ENCODE measurements around the gene PAPOLG. TPM values are rescaled to one million over a fixed set of nuclear protein-coding genes. Genes with fewer than 3 reads are reported as not detected.
A peak's percentile ranks its signal among the peaks of the same experiment; 100 is the strongest.

PAPOLG gene
- total RNA-seq, 2 experiments from 2014 or later, result 13.2 to 13.8 TPM

DNA sequence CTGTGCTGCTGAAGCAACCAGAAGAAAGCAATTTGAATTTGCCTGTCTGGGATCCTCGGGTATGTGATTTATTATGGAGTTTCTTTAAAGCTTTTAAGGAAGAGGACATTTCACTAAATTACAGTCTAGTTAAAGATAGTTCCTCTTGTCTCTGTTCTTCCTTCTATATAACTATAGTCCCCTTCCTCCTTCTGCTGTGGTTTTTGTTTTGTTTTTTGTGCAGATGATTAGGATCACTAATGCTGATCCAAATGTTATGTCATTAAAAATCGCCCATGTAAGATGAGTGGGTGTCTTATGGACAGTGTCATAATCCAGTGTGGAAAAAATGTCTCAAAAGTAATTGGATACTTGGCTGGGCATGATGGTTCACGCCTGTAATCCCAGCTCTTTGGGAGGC is 24.7 kb downstream of the PAPOLG start:
- POLR2A ChIA-PET, result no interaction called here
- H3K27me3 Mint-ChIP-seq, result no peaks in the 10 kb centered on the region
- no peak overlapping the region for H3K4me3 Mint-ChIP-seq
- H3K27ac Mint-ChIP-seq, result no peak overlapping the region
- ATAC-seq (no peak), DNase-seq (no peak)
- CTCF ChIA-PET, result interaction anchor here (1.4 to 2.5 kb wide), 3 partner anchors 24 to 218 kb away, joined by 4 to 7 read pairs (median 6); no protein-coding TSS in a partner anchor
- TF ChIP-seq, protein P1, sequence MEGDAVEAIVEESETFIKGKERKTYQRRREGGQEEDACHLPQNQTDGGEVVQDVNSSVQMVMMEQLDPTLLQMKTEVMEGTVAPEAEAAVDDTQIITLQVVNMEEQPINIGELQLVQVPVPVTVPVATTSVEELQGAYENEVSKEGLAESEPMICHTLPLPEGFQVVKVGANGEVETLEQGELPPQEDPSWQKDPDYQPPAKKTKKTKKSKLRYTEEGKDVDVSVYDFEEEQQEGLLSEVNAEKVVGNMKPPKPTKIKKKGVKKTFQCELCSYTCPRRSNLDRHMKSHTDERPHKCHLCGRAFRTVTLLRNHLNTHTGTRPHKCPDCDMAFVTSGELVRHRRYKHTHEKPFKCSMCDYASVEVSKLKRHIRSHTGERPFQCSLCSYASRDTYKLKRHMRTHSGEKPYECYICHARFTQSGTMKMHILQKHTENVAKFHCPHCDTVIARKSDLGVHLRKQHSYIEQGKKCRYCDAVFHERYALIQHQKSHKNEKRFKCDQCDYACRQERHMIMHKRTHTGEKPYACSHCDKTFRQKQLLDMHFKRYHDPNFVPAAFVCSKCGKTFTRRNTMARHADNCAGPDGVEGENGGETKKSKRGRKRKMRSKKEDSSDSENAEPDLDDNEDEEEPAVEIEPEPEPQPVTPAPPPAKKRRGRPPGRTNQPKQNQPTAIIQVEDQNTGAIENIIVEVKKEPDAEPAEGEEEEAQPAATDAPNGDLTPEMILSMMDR (IDR thresholded peaks at IDR 0.05), result no peak
- intact Hi-C loops (cut with micrococcal nuclease), result no loop called here
- H3K4me1 Mint-ChIP-seq (ENCODE audit: low read depth), result no peaks in the 10 kb centered on the region
- H3K9me3 Mint-ChIP-seq, result no peaks in the 10 kb centered on the region
- peaks cover 32% of the 10 kb centered on the region for H3K36me3 Mint-ChIP-seq (ENCODE audit: low read depth)

DNA sequence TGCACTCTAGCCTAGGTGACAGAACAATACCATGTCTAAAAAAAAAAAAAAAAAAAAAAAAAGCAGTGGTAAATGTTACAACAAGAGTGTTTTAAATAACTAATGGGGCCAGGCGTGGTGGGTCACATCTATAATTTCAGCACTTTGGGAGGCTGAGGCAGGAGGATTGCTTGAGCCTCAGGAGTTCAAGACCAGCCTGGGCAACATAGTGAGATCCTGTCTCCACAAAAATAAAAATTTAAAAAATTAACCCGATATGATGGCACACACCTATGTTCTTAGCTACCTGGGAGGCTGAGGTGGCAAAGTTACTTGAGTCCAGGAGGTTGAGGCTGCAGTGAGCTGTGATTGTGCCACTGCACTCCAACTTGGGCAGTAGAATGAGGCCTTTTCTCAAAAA is 37.1 kb downstream of the PAPOLG start:
- DNase-seq (no peak), ATAC-seq (no peak)
- H3K27me3 Mint-ChIP-seq, result no peaks in the 10 kb centered on the region
- H3K4me3 Mint-ChIP-seq, result no peak overlapping the region
- CTCF ChIA-PET, result interaction anchor here (1.1 to 2.9 kb wide), 2 partner anchors 12 to 205 kb away, joined by 4 to 14 read pairs; no protein-coding TSS in a partner anchor
- TF ChIP-seq, protein P1 (IDR thresholded peaks at IDR 0.05), result no peak
- no peak overlapping the region for H3K27ac Mint-ChIP-seq
- intact Hi-C loops (cut with micrococcal nuclease), result no loop called here
- peaks cover 18% of the 10 kb centered on the region for H3K4me1 Mint-ChIP-seq (ENCODE audit: low read depth)
- no peaks in the 10 kb centered on the region for H3K9me3 Mint-ChIP-seq
- POLR2A ChIA-PET, result no interaction called here
- peaks cover 51% of the 10 kb centered on the region for H3K36me3 Mint-ChIP-seq (ENCODE audit: low read depth)

DNA sequence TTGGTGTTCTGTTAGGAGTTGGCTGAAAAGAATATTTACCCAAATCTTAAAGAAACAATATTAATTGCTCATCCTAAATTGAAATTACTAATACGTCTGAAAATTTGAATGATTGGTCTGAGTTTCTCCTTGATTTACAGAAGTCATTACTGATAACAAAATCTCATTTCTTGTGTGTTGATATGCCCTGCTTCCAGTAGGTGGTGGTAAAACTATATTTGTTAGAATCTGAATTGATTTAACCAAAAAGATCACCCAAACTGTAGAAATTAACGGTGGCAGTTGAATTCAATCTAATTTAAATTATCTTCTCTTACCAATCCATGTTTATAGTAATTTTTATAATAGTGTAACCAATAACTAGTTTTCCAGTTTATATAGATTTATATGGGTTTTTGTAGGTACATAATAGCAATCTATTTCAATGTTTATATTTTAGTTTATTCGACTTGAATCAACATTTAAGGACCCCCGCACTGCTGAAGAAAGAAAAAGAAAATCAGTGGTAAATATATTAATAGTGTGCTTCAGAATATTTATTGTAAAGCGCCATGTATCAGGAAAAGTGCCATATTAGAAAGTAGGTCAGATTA is 38.3 kb downstream of the PAPOLG start:
- H3K27me3 Mint-ChIP-seq, result no peaks in the 10 kb centered on the region
- TF ChIP-seq, protein P1 (IDR thresholded peaks at IDR 0.05), result peak; percentile 84
- intact Hi-C loops (cut with micrococcal nuclease), result no loop called here
- POLR2A ChIA-PET, result no interaction called here
- H3K27ac Mint-ChIP-seq, result no peak overlapping the region
- no peak overlapping the region for H3K4me3 Mint-ChIP-seq
- CTCF ChIA-PET, result interaction anchor here (0.9 to 2.9 kb wide), 5 partner anchors 8 to 212 kb away, joined by 3 to 14 read pairs (median 4); no protein-coding TSS in a partner anchor
- DNase-seq (no peak), ATAC-seq (no peak)
- H3K36me3 Mint-ChIP-seq (ENCODE audit: low read depth), result peaks cover 46% of the 10 kb centered on the region
- no peaks in the 10 kb centered on the region for H3K9me3 Mint-ChIP-seq
- peaks cover 18% of the 10 kb centered on the region for H3K4me1 Mint-ChIP-seq (ENCODE audit: low read depth)

DNA sequence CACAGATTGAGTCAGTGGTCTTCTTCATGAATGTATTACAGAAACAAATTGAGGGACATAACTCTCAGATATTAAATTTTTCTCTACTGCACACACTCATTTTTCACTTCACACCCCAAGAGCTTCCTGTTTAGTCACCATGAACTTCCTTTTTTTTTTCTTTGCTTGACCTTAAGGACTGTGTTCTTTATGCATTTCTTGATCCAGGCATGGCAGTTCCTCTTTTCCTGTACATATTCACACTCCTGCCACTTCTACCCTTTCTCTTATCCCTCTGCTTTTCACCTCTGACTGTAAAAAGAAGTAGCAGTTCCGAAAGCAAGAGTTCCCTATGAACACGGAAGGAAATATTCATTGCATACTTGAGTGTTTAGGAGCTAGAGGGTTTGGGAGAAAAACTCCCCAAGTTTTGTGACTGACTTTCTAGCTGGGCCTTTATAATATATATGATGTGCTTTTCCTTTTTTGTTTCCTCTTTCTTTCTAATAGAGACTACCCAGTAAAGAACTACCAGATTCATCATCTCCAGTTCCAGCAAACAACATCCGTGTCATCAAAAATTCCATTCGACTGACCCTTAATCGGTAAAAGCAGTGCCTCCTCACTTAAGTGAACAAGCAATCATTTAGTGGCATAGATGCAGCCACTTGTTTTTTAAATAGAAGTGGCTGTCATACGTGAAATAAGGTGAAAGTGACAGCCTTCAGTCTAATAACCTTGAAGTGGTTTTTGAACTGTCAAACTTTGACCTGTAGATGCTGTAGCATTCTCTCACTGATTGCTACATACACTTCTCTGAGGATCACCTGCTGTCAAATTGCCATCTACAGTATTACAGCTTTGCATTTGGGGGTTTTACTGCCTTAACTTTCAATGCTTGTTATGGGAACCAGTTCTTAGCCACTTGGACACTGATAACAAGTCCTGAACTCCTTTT is 40.8 kb downstream of the PAPOLG start:
- Mint-ChIP-seq H3K27ac (peak overlapping the region; percentile 79), H3K9me3 (no peaks in the 10 kb centered on the region), H3K4me3 (peak overlapping the region; percentile 23), H3K4me1 (ENCODE audit: low read depth) (peaks cover 18% of the 10 kb centered on the region), H3K27me3 (no peaks in the 10 kb centered on the region), H3K36me3 (ENCODE audit: low read depth) (peaks cover 39% of the 10 kb centered on the region)
- ChIA-PET POLR2A (interaction anchor here (0.6 kb wide), 1 partner anchor 83 kb away, joined by 3 read pairs; no protein-coding TSS in a partner anchor), CTCF (interaction anchor here (0.7 to 1.6 kb wide), 5 partner anchors 9 to 203 kb away, joined by 3 to 7 read pairs (median 3); no protein-coding TSS in a partner anchor)
- no peak for DNase-seq
- TF ChIP-seq, protein P1 (IDR thresholded peaks at IDR 0.05), result no peak
- intact Hi-C loops (cut with micrococcal nuclease), result no loop called here
- ATAC-seq, result peak; percentile 82
